Measurements from ENCODE around the gene WDHD1. TPM values are rescaled to one million over a fixed set of nuclear protein-coding genes. Genes with fewer than 3 reads are reported as not detected.

Gene WDHD1
- total and polyA plus RNA-seq, 5 experiments from 2014 or later: 2.2 to 4.9 (median 3.8) TPM

DNA sequence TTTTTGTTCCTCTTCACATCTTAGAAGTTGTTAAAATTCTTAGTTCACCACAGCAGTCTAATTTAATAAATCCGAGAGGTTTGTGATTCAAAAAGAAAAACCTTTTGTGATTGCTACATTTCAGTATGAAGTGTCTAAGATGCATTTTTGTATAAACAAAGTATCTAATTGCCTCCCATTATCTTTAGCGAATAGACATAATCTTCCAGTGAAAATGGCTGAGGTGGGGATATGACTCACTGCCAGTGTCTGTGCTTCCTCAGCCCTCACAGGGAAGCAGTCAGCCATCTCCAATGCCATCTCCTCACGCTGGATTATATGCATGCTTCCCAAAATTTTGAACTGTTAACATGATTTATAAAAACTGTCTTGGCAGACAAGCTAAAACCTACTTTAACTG, 131.9 kb downstream of the WDHD1 start:
- Mint-ChIP-seq H3K27me3 (no peaks in the 10 kb centered on the region), H3K4me3 (no peak overlapping the region), H3K27ac (peak overlapping the region in 3 of 10 donors; percentile 37 to 70 (median 39)), H3K9me3 (no peaks in the 10 kb centered on the region), H3K36me3 (peaks cover 0 to 4% (median 0%) of the 10 kb centered on the region in 3 donors), H3K4me1 (peaks cover 16 to 54% (median 37%) of the 10 kb centered on the region in 4 donors)
- POLR2A ChIA-PET: no interaction called here
- ATAC-seq (no peak), DNase-seq (no peak)

DNA sequence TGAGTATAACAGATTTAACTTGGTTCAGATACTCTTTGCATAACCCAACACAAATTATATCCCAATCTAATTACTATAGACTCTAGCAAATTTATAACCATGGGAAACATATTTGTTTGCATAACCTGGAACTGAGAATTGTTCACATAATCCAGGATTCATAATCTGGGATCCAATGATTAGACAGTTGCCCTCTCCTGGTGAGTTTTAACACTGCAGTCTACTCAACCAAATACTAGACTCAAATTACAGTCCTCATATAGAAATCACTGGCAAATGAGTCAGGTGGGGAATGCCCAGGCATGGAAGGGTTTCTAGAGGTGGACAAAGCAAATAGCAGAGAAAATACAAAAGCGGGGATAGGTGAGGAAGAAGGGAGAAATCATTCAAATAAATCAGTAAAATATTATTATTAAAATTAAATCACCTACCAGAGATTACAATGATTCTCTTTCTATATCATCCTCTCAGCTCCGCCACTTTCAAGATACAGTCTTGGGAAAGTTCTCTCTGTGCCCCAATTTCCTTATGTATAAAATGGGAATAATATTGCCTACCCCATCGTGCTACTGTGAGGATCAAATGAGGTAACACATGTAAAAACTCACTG, 133.6 kb downstream of the WDHD1 start:
- Mint-ChIP-seq H3K27me3 (no peaks in the 10 kb centered on the region), H3K27ac (peak overlapping the region in 1 of 10 donors; percentile 45), H3K4me1 (peaks cover 22 to 56% (median 45%) of the 10 kb centered on the region in 4 donors), H3K4me3 (no peak overlapping the region), H3K9me3 (no peaks in the 10 kb centered on the region), H3K36me3 (peaks cover 0 to 3% (median 0%) of the 10 kb centered on the region in 3 donors)
- ATAC-seq (peak; percentile 68 to 73), DNase-seq (peak in 5 of 10 donors; percentile 5 to 39 (median 28))
- POLR2A ChIA-PET: interaction anchor here (0.7 to 1.5 kb wide), 2 partner anchors 10 to 11 kb away, joined by 3 to 6 read pairs; partner anchors contain the start of gene GCH1

DNA sequence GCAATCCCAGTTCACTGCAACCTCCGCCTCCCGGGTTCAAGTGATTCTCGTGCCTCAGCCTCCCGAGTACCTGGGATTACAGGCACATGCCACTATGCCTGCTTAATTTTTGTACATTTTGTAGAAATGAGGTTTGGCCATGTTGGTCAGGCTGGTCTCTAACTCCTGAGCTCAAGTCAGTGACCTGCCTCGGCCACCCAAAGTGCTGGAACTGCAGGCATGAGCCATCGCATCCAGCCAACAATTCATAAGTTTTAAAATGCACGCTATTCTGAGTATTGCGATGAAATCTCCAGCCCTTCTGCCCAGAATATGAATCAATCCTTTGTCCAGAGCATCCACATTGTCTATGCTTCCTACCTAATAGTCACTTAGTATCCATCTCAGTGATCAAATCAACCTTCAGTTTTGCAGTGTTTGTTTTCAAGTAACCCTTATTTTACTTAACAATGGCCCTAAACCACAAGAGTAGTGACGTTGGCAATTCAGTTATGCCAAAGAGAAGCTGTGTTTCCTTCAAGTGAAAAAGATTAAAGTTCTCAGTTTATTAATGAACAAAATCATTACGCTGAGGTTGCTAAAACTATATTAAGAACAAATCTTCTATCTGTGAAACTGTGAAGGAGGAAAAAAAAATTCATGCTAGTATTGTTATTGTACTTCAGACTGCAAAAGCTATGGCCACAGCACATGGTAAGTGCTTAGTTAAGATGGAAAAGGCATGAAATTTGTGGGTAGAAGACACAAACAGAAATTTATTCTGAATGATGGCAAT, 135.2 kb downstream of the WDHD1 start:
- H3K4me3 Mint-ChIP-seq: no peak overlapping the region
- H3K36me3 Mint-ChIP-seq: peaks cover 0 to 3% (median 0%) of the 10 kb centered on the region in 3 donors
- H3K27ac Mint-ChIP-seq: no peak overlapping the region
- ATAC-seq: no peak
- H3K9me3 Mint-ChIP-seq: no peaks in the 10 kb centered on the region
- POLR2A ChIA-PET: interaction anchor here (1.1 kb wide), 1 partner anchor 21 kb away, joined by 5 read pairs; no protein-coding TSS in a partner anchor
- no peak for DNase-seq
- no peaks in the 10 kb centered on the region for H3K27me3 Mint-ChIP-seq
- peaks cover 19 to 64% (median 49%) of the 10 kb centered on the region in 4 donors for H3K4me1 Mint-ChIP-seq

DNA sequence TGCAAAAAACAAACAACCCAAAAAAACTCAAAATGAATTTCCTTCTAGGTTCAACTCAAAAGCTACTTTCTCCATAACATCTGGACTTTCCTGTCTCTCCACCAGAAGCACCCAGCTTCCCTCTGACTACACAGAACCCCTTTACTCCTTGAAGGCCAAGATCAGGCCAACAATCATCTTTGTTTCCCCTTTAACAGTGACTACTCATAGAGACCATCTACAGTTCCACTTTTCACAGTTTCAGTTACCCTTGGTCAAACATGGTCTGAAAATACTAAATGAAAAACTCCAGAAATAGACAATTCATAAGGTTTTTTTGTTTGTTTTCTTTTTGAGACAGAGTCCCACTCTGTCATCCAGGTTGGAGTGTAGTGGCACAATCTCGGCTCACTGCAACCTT, 136.1 kb downstream of the WDHD1 start:
- H3K36me3 Mint-ChIP-seq: peaks cover 0 to 3% (median 0%) of the 10 kb centered on the region in 3 donors
- DNase-seq (no peak), ATAC-seq (no peak)
- POLR2A ChIA-PET: no interaction called here
- no peaks in the 10 kb centered on the region for H3K9me3 Mint-ChIP-seq
- H3K4me3 Mint-ChIP-seq: no peak overlapping the region
- H3K27me3 Mint-ChIP-seq: no peaks in the 10 kb centered on the region
- peak overlapping the region in 6 of 10 donors; percentile 14 to 64 (median 24) for H3K27ac Mint-ChIP-seq
- H3K4me1 Mint-ChIP-seq: peaks cover 21 to 66% (median 50%) of the 10 kb centered on the region in 4 donors

DNA sequence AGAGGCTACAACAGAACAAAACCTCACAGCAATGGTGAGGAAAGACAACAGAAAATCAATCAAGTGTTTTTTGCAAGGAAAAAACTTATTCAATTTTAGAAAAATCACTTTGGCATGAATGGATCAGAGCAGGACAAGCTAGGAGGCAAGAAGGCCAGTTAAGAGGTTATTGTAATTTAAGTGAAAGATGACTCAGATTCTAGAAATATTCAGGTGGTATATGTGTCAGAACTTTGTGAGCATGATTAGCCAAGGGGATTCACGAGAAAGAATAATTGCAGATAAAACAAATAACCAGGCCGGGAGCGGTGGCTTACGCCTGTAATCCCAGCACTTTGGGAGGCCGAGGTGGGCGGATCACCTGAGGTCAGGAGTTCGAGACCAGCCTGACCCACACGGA, 137.0 kb downstream of the WDHD1 start:
- Mint-ChIP-seq H3K4me3 (no peak overlapping the region), H3K27me3 (no peaks in the 10 kb centered on the region), H3K9me3 (no peaks in the 10 kb centered on the region), H3K36me3 (no peaks in the 10 kb centered on the region), H3K27ac (peak overlapping the region in 2 of 10 donors; percentile 13 to 48), H3K4me1 (peaks cover 16 to 64% (median 47%) of the 10 kb centered on the region in 4 donors)
- POLR2A ChIA-PET: no interaction called here
- ATAC-seq (no peak), DNase-seq (no peak)

Other genes starting within 250 kb of the WDHD1 start
- gene GCH1, start 124.3 kb downstream of the WDHD1 start, total RNA-seq: 10 to 100 TPM; 22.3 to 24.6 TPM
- gene GCH1, start 124.3 kb downstream of the WDHD1 start, polyA plus RNA-seq: 10 to 100 TPM; 23.0 to 29.4 (median 24.3) TPM
- 10 to 100 TPM; 20.2 to 22.5 TPM for gene SOCS4, start 137 bp upstream of the WDHD1 start, total RNA-seq
- 1 to 10 TPM; 1.5 to 2.9 (median 1.9) TPM for gene SOCS4, start 137 bp upstream of the WDHD1 start, polyA plus RNA-seq
- gene MAPK1IP1L, start 24.5 kb upstream of the WDHD1 start, total RNA-seq: 10 to 100 TPM; 73.6 to 75.4 TPM
- gene MAPK1IP1L, start 24.5 kb upstream of the WDHD1 start, polyA plus RNA-seq: 10 to 100 TPM; 59.4 to 75.4 (median 65.7) TPM
- gene LGALS3, start 102.2 kb upstream of the WDHD1 start, total RNA-seq: 1 to 10 TPM; 6.9 to 7.2 TPM
- 1 to 10 TPM in 1 of 3 donors, under 1 TPM in 2; 0.18 to 5.8 (median 0.78) TPM for gene LGALS3, start 102.2 kb upstream of the WDHD1 start, polyA plus RNA-seq
- not detected for gene DLGAP5, start 164.5 kb upstream of the WDHD1 start, total RNA-seq
- not detected for gene DLGAP5, start 164.5 kb upstream of the WDHD1 start, polyA plus RNA-seq
- gene FBXO34, start 244.3 kb upstream of the WDHD1 start, total RNA-seq: 10 to 100 TPM; 24.4 to 25.5 TPM
- gene FBXO34, start 244.3 kb upstream of the WDHD1 start, polyA plus RNA-seq: 10 to 100 TPM; 16.8 to 23.1 (median 17.8) TPM

Measured in naive thymus-derived CD8-positive, alpha-beta T cell (primary cell).